PC-9 (cell line): ENCODE results near the gene TAS1R2. TPM values are rescaled to one million over a fixed set of nuclear protein-coding genes. Genes with fewer than 3 reads are reported as not detected.

Experiments
- BruUV-seq: library from RNA; stranded (reverse); fragments of 400-500 nt; replicated peaks from 2 replicates; lab custom pipeline; 2021; lab: Mats Ljungman, UMichigan
- CTCF ChIA-PET: fragments of 300-600 bp; sonication (Branson Sonifier 250); formaldehyde crosslinking; loops from one replicate; lab custom pipeline; 2022; ENCODE audit warnings: antibody characterized with exemption; lab: Charles Lee
- POLR2A ChIA-PET: fragments of 300-600 bp; sonication (Branson Sonifier 250); formaldehyde crosslinking; loops from one replicate; lab custom pipeline; 2022; ENCODE audit warnings: antibody characterized with exemption; ENCODE audit not compliant: unreplicated experiment; lab: Charles Lee
- DNase-seq, 2 experiments: peaks; one replicate each; pipeline versions ENCODE4 v3.0.0 to v3.0.0-alpha.2; 2015 to 2022; ENCODE audit warnings: mixed read lengths in 1 of 2
- H2AFZ ChIP-seq: fragments of 200-600 bp; sonication (generic); 2 replicates; pipeline ENCODE4 v1.8.1; 2017; ENCODE audit warnings: antibody characterized with exemption
- H3F3A ChIP-seq: fragments of 200-600 bp; sonication (generic); 2 replicates; pipeline ENCODE4 v1.8.1; 2017; ENCODE audit warnings: antibody characterized with exemption, mild to moderate bottlenecking, low read depth; ENCODE audit not compliant: insufficient read depth
- H3K27ac ChIP-seq: fragments of 200-600 bp; sonication (generic); 2 replicates; pipeline ENCODE4 v1.6.1; 2016; ENCODE audit warnings: mixed run types
- H3K27me3 ChIP-seq: fragments of 200-600 bp; sonication (generic); 2 replicates; pipeline ENCODE4 v1.6.1; 2016; ENCODE audit warnings: low read depth, mixed run types; ENCODE audit not compliant: insufficient read depth
- H3K36me3 ChIP-seq: fragments of 200-600 bp; sonication (generic); 2 replicates; pipeline ENCODE4 v1.6.1; 2016; ENCODE audit warnings: low read depth, mixed run types
- H3K4me1 ChIP-seq: fragments of 200-600 bp; sonication (generic); replicated peaks from 2 replicates; pipeline ENCODE4 v1.6.1; 2016; ENCODE audit warnings: mixed run types; ENCODE audit not compliant: insufficient read depth
- H3K4me2 ChIP-seq: fragments of 200-600 bp; sonication (generic); 2 replicates; pipeline ENCODE4 v1.6.1; 2017; ENCODE audit warnings: mixed run types
- H3K4me3 ChIP-seq: fragments of 200-600 bp; sonication (generic); 2 replicates; pipeline ENCODE4 v1.6.1; 2016; ENCODE audit warnings: mixed run types
- H3K79me2 ChIP-seq: fragments of 200-600 bp; sonication (generic); 2 replicates; pipeline ENCODE4 v1.6.1; 2017; ENCODE audit warnings: low read depth, mixed run types
- H3K9me2 ChIP-seq: fragments of 200-600 bp; sonication (generic); 2 replicates; pipeline ENCODE4 v1.8.1; 2017; ENCODE audit warnings: mild to moderate bottlenecking; ENCODE audit not compliant: insufficient read depth
- H3K9me3 ChIP-seq: fragments of 200-600 bp; sonication (generic); 2 replicates; pipeline ENCODE4 v1.8.1; 2016; ENCODE audit warnings: low read depth; ENCODE audit not compliant: insufficient read depth
- H4K20me1 ChIP-seq: fragments of 200-600 bp; sonication (generic); 2 replicates; pipeline ENCODE4 v1.8.1; 2017; ENCODE audit not compliant: insufficient read depth
- EZH2 ChIP-seq: fragments of 200-600 bp; sonication (generic); IDR thresholded peaks from 2 replicates; pipeline ENCODE4 v1.8.0; 2017; ENCODE audit warnings: antibody characterized with exemption, low read depth
- intact Hi-C: fragments of 100-400 bp; cut with micrococcal nuclease; formaldehyde crosslinking; loops from one replicate; pipeline ENCODE4 v1.10.0; 2022; ENCODE audit not compliant: unreplicated experiment
- total RNA-seq: library from RNA; stranded (reverse); gene quantifications from 2 replicates; pipeline ENCODE4 v1.2.3, GENCODE V29; 2021
- TF ChIP-seq, protein P1 (sequence below): fragments of 200-600 bp; sonication (generic); conservative IDR thresholded peaks from 2 replicates; pipeline ENCODE4 v1.6.1; 2017; ENCODE audit warnings: mixed run types, antibody characterized with exemption, mild to moderate bottlenecking, moderate library complexity

The TAS1R2 gene
- total RNA-seq, 1 experiment from 2014 or later = not detected

DNA sequence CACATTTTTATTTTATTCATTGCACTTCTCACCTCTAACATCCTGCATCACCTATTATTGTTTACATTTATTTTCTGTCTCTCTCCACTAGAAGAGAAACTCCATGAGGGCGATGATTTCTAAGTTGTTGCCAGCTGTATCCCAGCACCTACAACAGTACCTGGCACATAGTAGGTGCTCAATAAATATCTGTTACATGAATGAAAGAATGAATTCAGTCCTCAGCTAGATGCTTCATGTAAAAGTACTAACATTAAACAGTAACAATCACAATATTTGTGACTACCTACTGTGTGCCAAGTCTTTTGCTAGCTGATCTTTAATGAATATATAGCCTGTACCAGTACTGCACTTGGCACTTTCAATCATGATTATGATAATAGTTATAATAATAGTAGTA, 3.0 kb downstream of the TAS1R2 start:
- Histone ChIP-seq H3K79me2 (no peaks in the 10 kb centered on the region), H3K27ac (no peak overlapping the region), H3K27me3 (peaks cover 20% of the 10 kb centered on the region; the same call in 1 of the 2 replicates), H3K4me2 (no peak overlapping the region), H3K36me3 (no peaks in the 10 kb centered on the region), H3K9me2 (no peaks in the 10 kb centered on the region), H3K9me3 (no peaks in the 10 kb centered on the region), H2AFZ (no peak overlapping the region), H3F3A (no peaks in the 10 kb centered on the region), H3K4me3 (no peak overlapping the region), H3K4me1 (no peaks in the 10 kb centered on the region), H4K20me1 (no peaks in the 10 kb centered on the region)
- no peak for DNase-seq
- TF ChIP-seq EZH2 = no peak
- TF ChIP-seq, protein P1, sequence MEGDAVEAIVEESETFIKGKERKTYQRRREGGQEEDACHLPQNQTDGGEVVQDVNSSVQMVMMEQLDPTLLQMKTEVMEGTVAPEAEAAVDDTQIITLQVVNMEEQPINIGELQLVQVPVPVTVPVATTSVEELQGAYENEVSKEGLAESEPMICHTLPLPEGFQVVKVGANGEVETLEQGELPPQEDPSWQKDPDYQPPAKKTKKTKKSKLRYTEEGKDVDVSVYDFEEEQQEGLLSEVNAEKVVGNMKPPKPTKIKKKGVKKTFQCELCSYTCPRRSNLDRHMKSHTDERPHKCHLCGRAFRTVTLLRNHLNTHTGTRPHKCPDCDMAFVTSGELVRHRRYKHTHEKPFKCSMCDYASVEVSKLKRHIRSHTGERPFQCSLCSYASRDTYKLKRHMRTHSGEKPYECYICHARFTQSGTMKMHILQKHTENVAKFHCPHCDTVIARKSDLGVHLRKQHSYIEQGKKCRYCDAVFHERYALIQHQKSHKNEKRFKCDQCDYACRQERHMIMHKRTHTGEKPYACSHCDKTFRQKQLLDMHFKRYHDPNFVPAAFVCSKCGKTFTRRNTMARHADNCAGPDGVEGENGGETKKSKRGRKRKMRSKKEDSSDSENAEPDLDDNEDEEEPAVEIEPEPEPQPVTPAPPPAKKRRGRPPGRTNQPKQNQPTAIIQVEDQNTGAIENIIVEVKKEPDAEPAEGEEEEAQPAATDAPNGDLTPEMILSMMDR = no peak
- POLR2A ChIA-PET = no interaction called here
- intact Hi-C loops = no loop called here
- CTCF ChIA-PET = no interaction called here
- no TSS peak for BruUV-seq

DNA sequence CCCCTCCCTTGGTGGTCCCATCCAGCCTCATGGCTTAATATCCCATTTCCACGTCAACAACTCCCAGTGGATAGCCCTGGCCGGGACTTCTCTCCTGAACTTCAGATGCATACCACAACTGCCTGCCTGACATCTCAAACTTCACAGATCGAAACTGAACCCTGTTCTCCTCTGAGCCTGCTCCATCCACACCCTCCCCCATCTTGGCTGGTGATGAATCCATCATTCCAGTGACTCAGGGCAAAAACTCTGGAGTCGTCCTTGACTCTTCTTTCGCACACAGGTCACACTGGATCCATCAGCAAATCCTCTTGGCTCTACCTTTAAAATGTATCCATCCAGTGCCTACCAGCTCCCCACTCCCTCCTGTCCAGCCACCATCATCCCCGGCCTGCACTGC, 3.9 kb downstream of the TAS1R2 start:
- no peak overlapping the region for H2AFZ ChIP-seq
- no peaks in the 10 kb centered on the region for H3K9me3 ChIP-seq
- BruUV-seq = no TSS peak
- no peaks in the 10 kb centered on the region for H3K36me3 ChIP-seq
- H3K79me2 ChIP-seq = no peaks in the 10 kb centered on the region
- H4K20me1 ChIP-seq = no peaks in the 10 kb centered on the region
- ChIA-PET CTCF (no interaction called here), POLR2A (no interaction called here)
- DNase-seq = no peak
- no peaks in the 10 kb centered on the region for H3F3A ChIP-seq
- H3K4me3 ChIP-seq = no peak overlapping the region
- intact Hi-C loops = no loop called here
- no peak overlapping the region for H3K27ac ChIP-seq
- H3K9me2 ChIP-seq = no peaks in the 10 kb centered on the region
- peaks cover 28% of the 10 kb centered on the region for H3K27me3 ChIP-seq
- H3K4me2 ChIP-seq = no peak overlapping the region
- TF ChIP-seq EZH2 = no peak
- TF ChIP-seq, protein P1 = no peak
- H3K4me1 ChIP-seq = no peaks in the 10 kb centered on the region

DNA sequence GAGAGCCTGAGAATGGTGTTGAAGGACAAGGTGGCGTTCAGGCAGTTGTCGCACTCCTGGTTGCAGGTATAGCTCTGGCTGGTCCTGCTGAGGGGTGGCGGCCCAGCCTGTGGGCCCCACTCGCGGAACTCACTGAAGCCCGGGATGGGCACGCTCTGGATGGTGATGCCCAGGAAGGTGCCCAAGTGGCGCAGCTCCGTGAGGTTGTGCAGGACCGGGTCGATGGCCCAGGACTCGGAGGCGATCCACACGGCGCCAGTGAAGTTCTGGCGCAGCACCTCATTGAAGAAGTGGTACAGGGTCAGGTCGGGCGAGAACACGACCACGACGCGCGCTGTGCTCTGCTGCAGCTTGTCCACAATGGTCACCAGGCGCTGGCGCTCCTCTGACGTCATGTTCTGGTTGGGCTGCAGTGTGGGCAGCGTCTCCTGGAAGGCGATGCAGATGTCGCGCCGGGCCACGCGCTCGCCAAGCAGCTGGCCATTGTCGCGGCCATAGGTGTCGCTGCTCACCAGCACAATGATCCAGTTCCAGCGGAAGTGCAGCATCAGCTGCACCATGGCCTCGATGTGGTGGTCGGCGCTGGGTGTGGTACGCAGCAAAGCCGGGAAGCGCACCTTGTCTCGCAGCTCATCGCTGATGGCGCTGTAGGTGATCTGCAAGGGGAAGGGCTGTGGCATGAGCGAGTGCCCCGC, 5.0 kb downstream of the TAS1R2 start:
- no peaks in the 10 kb centered on the region for H3K9me2 ChIP-seq
- CTCF ChIA-PET = no interaction called here
- no peaks in the 10 kb centered on the region for H4K20me1 ChIP-seq
- intact Hi-C loops = no loop called here
- BruUV-seq = no TSS peak
- no peak for TF ChIP-seq EZH2
- TF ChIP-seq, protein P1 = no peak
- H3F3A ChIP-seq = no peaks in the 10 kb centered on the region
- no peak overlapping the region for H3K4me3 ChIP-seq
- H3K27ac ChIP-seq = no peak overlapping the region
- H3K36me3 ChIP-seq = no peaks in the 10 kb centered on the region
- no peak for DNase-seq
- no peak overlapping the region for H2AFZ ChIP-seq
- POLR2A ChIA-PET = no interaction called here
- H3K4me1 ChIP-seq = no peaks in the 10 kb centered on the region
- H3K9me3 ChIP-seq = no peaks in the 10 kb centered on the region
- H3K79me2 ChIP-seq = no peaks in the 10 kb centered on the region
- peaks cover 39% of the 10 kb centered on the region for H3K27me3 ChIP-seq
- H3K4me2 ChIP-seq = no peak overlapping the region
